Gastroesophageal sphincter (tissue), 3 donors: ENCODE results near the gene DSC3.

Experiments
- CTCF ChIP-seq, 4 experiments: fragments of 200-600 bp in 2 of 4; fragments of 450-650 bp in 2 of 4; sonication (generic) in 1 of 4; IDR thresholded peaks; one replicate each; pipeline ENCODE4 v1.5.1; 2017 to 2019; ENCODE audit warnings: antibody characterized with exemption in 4 of 4, mild to moderate bottlenecking in 2 of 4, moderate library complexity in 2 of 4
- EP300 ChIP-seq: sonication (generic); formaldehyde crosslinking; IDR thresholded peaks from one replicate; pipeline ENCODE4 v1.6.1; 2017; ENCODE audit warnings: antibody characterized with exemption, mild to moderate bottlenecking
- POLR2AphosphoS5 ChIP-seq: sonication (generic); formaldehyde crosslinking; IDR thresholded peaks from one replicate; pipeline ENCODE4 v1.6.1; 2017; ENCODE audit warnings: antibody characterized with exemption

GRCh38 chr18:30987467-30988241 is 54.9 kb downstream of the DSC3 start:
- TF ChIP-seq POLR2AphosphoS5 (no peak), CTCF (IDR thresholded peaks at IDR 0.05) (no peak), EP300 (no peak)
